AG04450 (cell line): ENCODE results near the gene ISCA2. TPM values are rescaled to one million over a fixed set of nuclear protein-coding genes. Genes with fewer than 3 reads are reported as not detected.

Source experiments
- CTCF ChIA-PET: fragments of 300-600, 350-600 bp; formaldehyde crosslinking; extraction: SDS; loops from one replicate; lab custom pipeline; 2022; ENCODE audit warnings: antibody characterized with exemption, inconsistent platforms; lab: Charles Lee
- POLR2A ChIA-PET: fragments of 350-600 bp; formaldehyde crosslinking; extraction: SDS; loops from one replicate; lab custom pipeline; 2021; ENCODE audit warnings: antibody characterized with exemption, inconsistent platforms; lab: Yijun Ruan, JAX
- DNase-seq: peaks from one replicate; pipeline ENCODE4 v3.0.0-alpha.2; 2011; ENCODE audit warnings: low read depth, low spot score
- H3K27ac ChIP-seq: one replicate; pipeline ENCODE4 v1.5.1; 2012; ENCODE audit warnings: low read depth, low read length, control low read depth
- H3K27me3 ChIP-seq: one replicate; pipeline ENCODE4 v1.6.0; 2012; ENCODE audit warnings: low read length; ENCODE audit not compliant: control insufficient read depth, insufficient read depth
- H3K4me3 ChIP-seq: 2 replicates; pipeline ENCODE4 v1.5.1; 2011; ENCODE audit warnings: mild to moderate bottlenecking, low read depth, low read length, control low read depth
- H3K9me3 ChIP-seq: 2 replicates; pipeline ENCODE4 v1.5.1; 2012; ENCODE audit warnings: low read length; ENCODE audit not compliant: control insufficient read depth, insufficient read depth
- polyA plus RNA-seq: library from polyadenylated mRNA; depleted of rRNA; stranded (reverse); fragments of >200 nt; gene quantifications from 2 replicates; pipeline ENCODE4 v1.2.3, GENCODE V29; 2011
- TF ChIP-seq, protein P1 (sequence below): IDR thresholded peaks from 2 replicates; pipeline ENCODE4 v1.5.1; 2011; ENCODE audit warnings: low read depth, low read length, control low read depth, inconsistent platforms

The ISCA2 gene
- polyA plus RNA-seq, 1 experiment, result 45.6 TPM

DNA sequence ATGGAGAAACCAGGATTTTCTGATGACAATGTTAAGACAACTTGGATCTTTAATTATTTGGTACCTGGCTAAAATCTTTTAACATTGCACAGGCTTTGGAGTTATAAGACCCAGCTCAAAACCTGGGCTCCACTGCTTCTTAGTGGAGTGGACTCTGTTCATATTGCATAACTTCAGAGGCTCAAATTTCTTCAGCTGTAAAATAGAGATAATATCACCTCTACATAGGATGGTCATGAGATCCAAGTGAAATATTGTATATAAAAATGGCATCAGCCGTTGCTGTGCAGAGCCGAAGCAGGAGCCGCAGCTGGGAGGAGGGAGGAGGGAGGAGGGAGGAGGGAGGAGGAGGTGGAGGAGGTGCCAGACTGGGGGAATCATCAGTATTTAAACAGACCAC lies 11.0 kb upstream of the ISCA2 start:
- TF ChIP-seq, protein P1, sequence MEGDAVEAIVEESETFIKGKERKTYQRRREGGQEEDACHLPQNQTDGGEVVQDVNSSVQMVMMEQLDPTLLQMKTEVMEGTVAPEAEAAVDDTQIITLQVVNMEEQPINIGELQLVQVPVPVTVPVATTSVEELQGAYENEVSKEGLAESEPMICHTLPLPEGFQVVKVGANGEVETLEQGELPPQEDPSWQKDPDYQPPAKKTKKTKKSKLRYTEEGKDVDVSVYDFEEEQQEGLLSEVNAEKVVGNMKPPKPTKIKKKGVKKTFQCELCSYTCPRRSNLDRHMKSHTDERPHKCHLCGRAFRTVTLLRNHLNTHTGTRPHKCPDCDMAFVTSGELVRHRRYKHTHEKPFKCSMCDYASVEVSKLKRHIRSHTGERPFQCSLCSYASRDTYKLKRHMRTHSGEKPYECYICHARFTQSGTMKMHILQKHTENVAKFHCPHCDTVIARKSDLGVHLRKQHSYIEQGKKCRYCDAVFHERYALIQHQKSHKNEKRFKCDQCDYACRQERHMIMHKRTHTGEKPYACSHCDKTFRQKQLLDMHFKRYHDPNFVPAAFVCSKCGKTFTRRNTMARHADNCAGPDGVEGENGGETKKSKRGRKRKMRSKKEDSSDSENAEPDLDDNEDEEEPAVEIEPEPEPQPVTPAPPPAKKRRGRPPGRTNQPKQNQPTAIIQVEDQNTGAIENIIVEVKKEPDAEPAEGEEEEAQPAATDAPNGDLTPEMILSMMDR, result no peak

GRCh38 chr14:74483321-74483720 lies 10.2 kb upstream of the ISCA2 start:
- no peaks in the 10 kb centered on the region for H3K27me3 ChIP-seq
- no peak overlapping the region for H3K27ac ChIP-seq
- POLR2A ChIA-PET, result no interaction called here
- H3K9me3 ChIP-seq, result no peaks in the 10 kb centered on the region
- DNase-seq, result no peak
- CTCF ChIA-PET, result no interaction called here
- TF ChIP-seq, protein P1, result no peak
- no peak overlapping the region for H3K4me3 ChIP-seq

More for the DNA sequence above, 11.0 kb upstream of the ISCA2 start:
- Histone ChIP-seq H3K9me3 (no peaks in the 10 kb centered on the region), H3K27me3 (no peaks in the 10 kb centered on the region), H3K4me3 (no peak overlapping the region), H3K27ac (no peak overlapping the region)
- ChIA-PET CTCF (interaction anchor here (1.3 kb wide), 1 partner anchor 159 kb away, joined by 3 read pairs; no protein-coding TSS in a partner anchor), POLR2A (no interaction called here)
- DNase-seq, result no peak

GRCh38 chr14:74486164-74486563 lies 7.4 kb upstream of the ISCA2 start:
- ChIA-PET CTCF (interaction anchor here (0.6 to 2.8 kb wide), 5 partner anchors 15 to 276 kb away, joined by 3 to 9 read pairs (median 3); no protein-coding TSS in a partner anchor), POLR2A (no interaction called here)
- H3K9me3 ChIP-seq, result no peaks in the 10 kb centered on the region
- TF ChIP-seq, protein P1, result no peak
- H3K27ac ChIP-seq, result no peak overlapping the region
- DNase-seq, result no peak
- H3K27me3 ChIP-seq, result no peaks in the 10 kb centered on the region
- no peak overlapping the region for H3K4me3 ChIP-seq

- ChIA-PET POLR2A (no interaction called here), CTCF (no interaction called here)
- no peak for DNase-seq
- H3K9me3 ChIP-seq, result peaks cover 2% of the 10 kb centered on the region; the same call in 1 of the 2 replicates
- H3K27me3 ChIP-seq, result no peaks in the 10 kb centered on the region
- TF ChIP-seq, protein P1, result no peak
- no peak overlapping the region for H3K27ac ChIP-seq
- no peak overlapping the region for H3K4me3 ChIP-seq
Observed at GRCh38 chr14:74488786-74489397, 4.7 kb upstream of the ISCA2 start.

DNA sequence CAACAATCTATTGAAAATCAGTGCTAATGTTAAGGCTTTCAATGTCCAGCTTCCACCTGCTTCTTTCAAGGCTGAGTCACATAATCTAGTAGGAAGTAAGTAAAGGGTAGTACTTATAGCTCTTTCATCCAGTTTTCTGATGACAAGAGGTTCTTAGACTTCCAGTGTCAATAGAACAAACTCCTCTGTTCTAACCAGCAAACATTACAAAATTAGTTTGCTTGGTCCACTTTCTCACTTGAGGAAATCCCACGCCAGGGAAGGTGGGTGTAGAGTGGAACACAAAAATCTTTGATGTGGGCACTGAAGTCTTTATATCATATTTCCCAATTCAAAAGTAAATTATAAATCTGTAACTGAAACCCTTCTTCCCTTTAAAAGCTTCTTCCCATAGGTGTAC lies 3.1 kb upstream of the ISCA2 start:
- Histone ChIP-seq H3K4me3 (no peak overlapping the region), H3K9me3 (peaks cover 2% of the 10 kb centered on the region; the same call in 1 of the 2 replicates), H3K27me3 (no peaks in the 10 kb centered on the region), H3K27ac (no peak overlapping the region)
- TF ChIP-seq, protein P1, result no peak
- ChIA-PET CTCF (interaction anchor here (1.3 kb wide), 1 partner anchor 11 kb away, joined by 4 read pairs; no protein-coding TSS in a partner anchor), POLR2A (no interaction called here)
- DNase-seq, result no peak
